WTC11 (cell line): Measurements from ENCODE around the gene RAMP1. TPM values are rescaled to one million over a fixed set of nuclear protein-coding genes. Genes with fewer than 3 reads are reported as not detected.
A peak's percentile ranks its signal among the peaks of the same experiment; 100 is the strongest.

Experiments used
- ATAC-seq: fragments of 200-7000 bp; cut with Tn5 transposase; 2 replicates; pipeline ENCODE4 v1.10.0; 2021; ENCODE audit warnings: mild to moderate bottlenecking, moderate library complexity
- CTCF ChIA-PET: fragments of 300-600 bp; sonication (Branson Sonifier 250); formaldehyde crosslinking; loops from one replicate; lab custom pipeline; 2021; ENCODE audit warnings: antibody characterized with exemption; lab: Charles Lee
- POLR2A ChIA-PET: fragments of 350-600 bp; sonication (Branson Sonifier 250); formaldehyde crosslinking; loops from one replicate; lab custom pipeline; 2021; ENCODE audit warnings: antibody characterized with exemption; lab: Charles Lee
- DNase-seq: peaks from one replicate; pipeline ENCODE4 v3.0.0; 2021; ENCODE audit warnings: low spot score
- H3K27ac Mint-ChIP-seq: 2 replicates; pipeline ENCODE4 v1.8.0; 2021; ENCODE audit warnings: mixed read lengths
- H3K27me3 Mint-ChIP-seq: 2 replicates; pipeline ENCODE4 v1.8.0; 2021; ENCODE audit warnings: low read depth, mild to moderate bottlenecking, moderate library complexity, mixed read lengths
- H3K36me3 Mint-ChIP-seq: 2 replicates; pipeline ENCODE4 v1.8.0; 2021; ENCODE audit warnings: mixed read lengths
- H3K4me1 Mint-ChIP-seq: 2 replicates; pipeline ENCODE4 v1.8.0; 2022; ENCODE audit warnings: mixed read lengths
- H3K4me3 Mint-ChIP-seq: 2 replicates; pipeline ENCODE4 v1.8.0; 2021; ENCODE audit warnings: mild to moderate bottlenecking, moderate library complexity, mixed read lengths
- H3K9me3 Mint-ChIP-seq: 2 replicates; pipeline ENCODE4 v1.8.0; 2021; ENCODE audit warnings: mixed read lengths
- CREB1 ChIP-seq: sonication (generic); formaldehyde crosslinking; IDR thresholded peaks from 2 replicates; pipeline ENCODE4 v1.8.0; 2023; ENCODE audit warnings: mild to moderate bottlenecking, missing genetic modification reagents
- E2F4 ChIP-seq: sonication (generic); formaldehyde crosslinking; IDR thresholded peaks from 2 replicates; pipeline ENCODE4 v1.8.1; 2022; ENCODE audit warnings: low read depth, mild to moderate bottlenecking, moderate library complexity, missing genetic modification reagents, borderline replicate concordance
- ESRRA ChIP-seq: sonication (generic); formaldehyde crosslinking; IDR thresholded peaks from 2 replicates; pipeline ENCODE4 v1.8.1; 2022; ENCODE audit warnings: mild to moderate bottlenecking, missing genetic modification reagents, borderline replicate concordance
- FOXJ3 ChIP-seq: sonication (generic); formaldehyde crosslinking; IDR thresholded peaks from 2 replicates; pipeline ENCODE4 v1.9.0; 2021; ENCODE audit warnings: missing genetic modification reagents, mild to moderate bottlenecking, borderline replicate concordance
- GABPB1 ChIP-seq: sonication (generic); formaldehyde crosslinking; IDR thresholded peaks from 2 replicates; pipeline ENCODE4 v1.8.1; 2023; ENCODE audit warnings: mild to moderate bottlenecking, missing genetic modification reagents
- HMGA2 ChIP-seq: fragments of 250-450 bp; sonication (Bioruptor Pico); IDR thresholded peaks from 2 replicates; pipeline ENCODE4 v1.4.0; 2021; ENCODE audit warnings: mild to moderate bottlenecking, moderate library complexity
- HMGXB4 ChIP-seq: sonication (generic); formaldehyde crosslinking; IDR thresholded peaks from 2 replicates; pipeline ENCODE4 v1.8.1; 2023; ENCODE audit warnings: mild to moderate bottlenecking, moderate library complexity, missing genetic modification reagents
- IRF1 ChIP-seq: sonication (generic); formaldehyde crosslinking; IDR thresholded peaks from 2 replicates; pipeline ENCODE4 v1.8.0; 2023; ENCODE audit warnings: missing genetic modification reagents
- MLX ChIP-seq: sonication (generic); formaldehyde crosslinking; IDR thresholded peaks from 2 replicates; pipeline ENCODE4 v1.8.1; 2023; ENCODE audit warnings: mild to moderate bottlenecking, missing genetic modification reagents, moderate library complexity
- NFE2L1 ChIP-seq: sonication (generic); formaldehyde crosslinking; IDR thresholded peaks from 2 replicates; pipeline ENCODE4 v1.8.1; 2023; ENCODE audit warnings: missing genetic modification reagents
- NR2C2 ChIP-seq: sonication (generic); formaldehyde crosslinking; IDR thresholded peaks from 2 replicates; pipeline ENCODE4 v1.8.0; 2022; ENCODE audit warnings: mild to moderate bottlenecking, missing genetic modification reagents
- SOX15 ChIP-seq: fragments of 250-450 bp; sonication (Bioruptor Pico); IDR thresholded peaks from 2 replicates; pipeline ENCODE4 v1.9.0; 2021; ENCODE audit warnings: mild to moderate bottlenecking
- ZNF121 ChIP-seq: sonication (generic); formaldehyde crosslinking; IDR thresholded peaks from 2 replicates; pipeline ENCODE4 v1.8.0; 2023; ENCODE audit warnings: missing genetic modification reagents
- ZNF281 ChIP-seq: sonication (generic); formaldehyde crosslinking; IDR thresholded peaks from 2 replicates; pipeline ENCODE4 v1.8.0; 2023; ENCODE audit warnings: mild to moderate bottlenecking, missing genetic modification reagents
- total RNA-seq: library from RNA; stranded (reverse); gene quantifications from 3 replicates; pipeline ENCODE4 v1.2.3, GENCODE V29; 2021
- TF ChIP-seq, protein P1 (sequence below): fragments of 250-450 bp; sonication (Bioruptor Pico); IDR thresholded peaks from 2 replicates; pipeline ENCODE4 v1.9.0; 2021; ENCODE audit warnings: mild to moderate bottlenecking
- TF ChIP-seq, protein P2 (sequence below): sonication (generic); formaldehyde crosslinking; IDR thresholded peaks from 2 replicates; pipeline ENCODE4 v1.8.1; 2022; ENCODE audit warnings: mild to moderate bottlenecking, missing genetic modification reagents, moderate library complexity, borderline replicate concordance
- TF ChIP-seq, protein P3 (sequence below): sonication (generic); formaldehyde crosslinking; IDR thresholded peaks from 2 replicates; pipeline ENCODE4 v1.8.1; 2023; ENCODE audit warnings: mild to moderate bottlenecking, missing genetic modification reagents

RAMP1 gene
- total RNA-seq, 1 experiment from 2014 or later = 1.0 TPM

GRCh38 chr2:237830522-237830921 is 28.9 kb upstream of the RAMP1 start (continued):
- TF ChIP-seq MLX (CRISPR knock-in tag) = no peak
- TF ChIP-seq, protein P1, sequence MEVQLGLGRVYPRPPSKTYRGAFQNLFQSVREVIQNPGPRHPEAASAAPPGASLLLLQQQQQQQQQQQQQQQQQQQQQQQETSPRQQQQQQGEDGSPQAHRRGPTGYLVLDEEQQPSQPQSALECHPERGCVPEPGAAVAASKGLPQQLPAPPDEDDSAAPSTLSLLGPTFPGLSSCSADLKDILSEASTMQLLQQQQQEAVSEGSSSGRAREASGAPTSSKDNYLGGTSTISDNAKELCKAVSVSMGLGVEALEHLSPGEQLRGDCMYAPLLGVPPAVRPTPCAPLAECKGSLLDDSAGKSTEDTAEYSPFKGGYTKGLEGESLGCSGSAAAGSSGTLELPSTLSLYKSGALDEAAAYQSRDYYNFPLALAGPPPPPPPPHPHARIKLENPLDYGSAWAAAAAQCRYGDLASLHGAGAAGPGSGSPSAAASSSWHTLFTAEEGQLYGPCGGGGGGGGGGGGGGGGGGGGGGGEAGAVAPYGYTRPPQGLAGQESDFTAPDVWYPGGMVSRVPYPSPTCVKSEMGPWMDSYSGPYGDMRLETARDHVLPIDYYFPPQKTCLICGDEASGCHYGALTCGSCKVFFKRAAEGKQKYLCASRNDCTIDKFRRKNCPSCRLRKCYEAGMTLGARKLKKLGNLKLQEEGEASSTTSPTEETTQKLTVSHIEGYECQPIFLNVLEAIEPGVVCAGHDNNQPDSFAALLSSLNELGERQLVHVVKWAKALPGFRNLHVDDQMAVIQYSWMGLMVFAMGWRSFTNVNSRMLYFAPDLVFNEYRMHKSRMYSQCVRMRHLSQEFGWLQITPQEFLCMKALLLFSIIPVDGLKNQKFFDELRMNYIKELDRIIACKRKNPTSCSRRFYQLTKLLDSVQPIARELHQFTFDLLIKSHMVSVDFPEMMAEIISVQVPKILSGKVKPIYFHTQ (CRISPR knock-in tag) = no peak
- no peak for TF ChIP-seq E2F4
- TF ChIP-seq, all 79 proteins: peak for 0

DNA sequence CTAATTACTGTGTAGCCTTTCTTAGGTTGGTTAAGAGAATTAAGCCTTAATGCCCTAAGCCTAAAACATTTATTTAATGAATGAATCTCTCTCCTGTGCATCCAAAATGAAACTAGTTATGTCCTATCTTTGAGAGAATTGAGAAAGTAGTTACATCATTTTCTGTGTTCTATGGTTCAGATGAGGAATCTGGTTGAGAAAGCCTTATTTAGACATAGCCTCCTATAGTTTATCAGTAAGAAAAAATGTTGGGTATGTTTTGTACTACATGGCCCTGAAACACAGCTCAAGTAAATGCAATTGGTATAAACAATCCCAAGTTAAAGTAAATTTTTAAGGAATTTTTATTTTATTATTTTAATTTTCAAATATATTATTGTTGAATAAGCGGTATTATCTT is 25.9 kb upstream of the RAMP1 start:
- DNase-seq = no peak
- ChIA-PET POLR2A (no interaction called here), CTCF (no interaction called here)
- no peak for TF ChIP-seq E2F4
- peak; percentile 19; the same call in 1 of the 2 replicates for TF ChIP-seq HMGA2 (CRISPR knock-in tag)
- Mint-ChIP-seq H3K27ac (no peak overlapping the region), H3K27me3 (no peaks in the 10 kb centered on the region; the same call in 1 of the 2 replicates), H3K36me3 (no peaks in the 10 kb centered on the region), H3K4me3 (no peak overlapping the region), H3K9me3 (no peaks in the 10 kb centered on the region), H3K4me1 (no peaks in the 10 kb centered on the region)
- ATAC-seq = no peak

- ChIA-PET POLR2A (no interaction called here), CTCF (no interaction called here)
- DNase-seq (no peak), ATAC-seq (no peak)
- TF ChIP-seq SOX15 (CRISPR knock-in tag) = no peak
- TF ChIP-seq GABPB1 (CRISPR knock-in tag) = no peak
- TF ChIP-seq ZNF121 = no peak
- TF ChIP-seq, protein P2, sequence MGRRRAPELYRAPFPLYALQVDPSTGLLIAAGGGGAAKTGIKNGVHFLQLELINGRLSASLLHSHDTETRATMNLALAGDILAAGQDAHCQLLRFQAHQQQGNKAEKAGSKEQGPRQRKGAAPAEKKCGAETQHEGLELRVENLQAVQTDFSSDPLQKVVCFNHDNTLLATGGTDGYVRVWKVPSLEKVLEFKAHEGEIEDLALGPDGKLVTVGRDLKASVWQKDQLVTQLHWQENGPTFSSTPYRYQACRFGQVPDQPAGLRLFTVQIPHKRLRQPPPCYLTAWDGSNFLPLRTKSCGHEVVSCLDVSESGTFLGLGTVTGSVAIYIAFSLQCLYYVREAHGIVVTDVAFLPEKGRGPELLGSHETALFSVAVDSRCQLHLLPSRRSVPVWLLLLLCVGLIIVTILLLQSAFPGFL = no peak
- TF ChIP-seq FOXJ3 (CRISPR knock-in tag) = no peak
- TF ChIP-seq NFE2L1 (CRISPR knock-in tag) = no peak
- no peak for TF ChIP-seq ESRRA
- no peak for TF ChIP-seq CREB1 (CRISPR knock-in tag)
- TF ChIP-seq, protein P3, sequence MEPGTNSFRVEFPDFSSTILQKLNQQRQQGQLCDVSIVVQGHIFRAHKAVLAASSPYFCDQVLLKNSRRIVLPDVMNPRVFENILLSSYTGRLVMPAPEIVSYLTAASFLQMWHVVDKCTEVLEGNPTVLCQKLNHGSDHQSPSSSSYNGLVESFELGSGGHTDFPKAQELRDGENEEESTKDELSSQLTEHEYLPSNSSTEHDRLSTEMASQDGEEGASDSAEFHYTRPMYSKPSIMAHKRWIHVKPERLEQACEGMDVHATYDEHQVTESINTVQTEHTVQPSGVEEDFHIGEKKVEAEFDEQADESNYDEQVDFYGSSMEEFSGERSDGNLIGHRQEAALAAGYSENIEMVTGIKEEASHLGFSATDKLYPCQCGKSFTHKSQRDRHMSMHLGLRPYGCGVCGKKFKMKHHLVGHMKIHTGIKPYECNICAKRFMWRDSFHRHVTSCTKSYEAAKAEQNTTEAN (CRISPR knock-in tag) = no peak
- no peak for TF ChIP-seq HMGXB4 (CRISPR knock-in tag)
- no peak for TF ChIP-seq IRF1 (CRISPR knock-in tag)
- TF ChIP-seq NR2C2 (CRISPR knock-in tag) = no peak
- TF ChIP-seq ZNF281 (CRISPR knock-in tag) = no peak
- Mint-ChIP-seq H3K4me1 (no peaks in the 10 kb centered on the region), H3K36me3 (no peaks in the 10 kb centered on the region), H3K4me3 (no peak overlapping the region), H3K9me3 (no peaks in the 10 kb centered on the region), H3K27me3 (no peaks in the 10 kb centered on the region; the same call in 1 of the 2 replicates), H3K27ac (no peak overlapping the region)
Observed at GRCh38 chr2:237835372-237835771, 24.1 kb upstream of the RAMP1 start.
